GM23248 (cell line): Measurements from ENCODE around the gene TRIM28. TPM values are rescaled to one million over a fixed set of nuclear protein-coding genes. Genes with fewer than 3 reads are reported as not detected.

Experiments
- DNase-seq: peaks from one replicate; pipeline ENCODE4 v3.0.0-alpha.2; 2015
- H2AFZ ChIP-seq: fragments of 200-600 bp; sonication (generic); 2 replicates; pipeline ENCODE4 v1.6.1; 2016; ENCODE audit warnings: antibody characterized with exemption
- H3F3A ChIP-seq: fragments of 200-600 bp; sonication (generic); 2 replicates; pipeline ENCODE4 v1.6.1; 2016; ENCODE audit warnings: mild to moderate bottlenecking, antibody characterized with exemption, mixed run types; ENCODE audit not compliant: insufficient read depth
- H3K27ac ChIP-seq: fragments of 200-600 bp; sonication (generic); 2 replicates; pipeline ENCODE4 v1.5.1; 2016; ENCODE audit warnings: mild to moderate bottlenecking
- H3K27me3 ChIP-seq: fragments of 200-600 bp; sonication (generic); replicated peaks from 2 replicates; pipeline ENCODE4 v1.6.1; 2016; ENCODE audit warnings: mild to moderate bottlenecking; ENCODE audit not compliant: insufficient read depth
- H3K36me3 ChIP-seq: fragments of 200-600 bp; sonication (generic); 2 replicates; pipeline ENCODE4 v1.6.1; 2016; ENCODE audit warnings: low read depth, mild to moderate bottlenecking
- H3K4me1 ChIP-seq: fragments of 200-600 bp; sonication (generic); 2 replicates; pipeline ENCODE4 v1.6.1; 2016; ENCODE audit warnings: mild to moderate bottlenecking; ENCODE audit not compliant: insufficient read depth
- H3K4me2 ChIP-seq: fragments of 200-600 bp; sonication (generic); one replicate; pipeline ENCODE4 v1.6.1; 2016; ENCODE audit warnings: mild to moderate bottlenecking; ENCODE audit not compliant: unreplicated experiment
- H3K4me3 ChIP-seq: fragments of 200-600 bp; sonication (generic); 2 replicates; pipeline ENCODE4 v1.5.1; 2016; ENCODE audit warnings: mild to moderate bottlenecking
- H3K79me2 ChIP-seq: fragments of 200-600 bp; sonication (generic); 2 replicates; pipeline ENCODE4 v1.6.1; 2016; ENCODE audit warnings: mild to moderate bottlenecking; ENCODE audit not compliant: insufficient read depth
- H3K9ac ChIP-seq: fragments of 200-600 bp; sonication (generic); 2 replicates; pipeline ENCODE4 v1.6.1; 2016; ENCODE audit warnings: mild to moderate bottlenecking
- H3K9me2 ChIP-seq: fragments of 200-600 bp; sonication (generic); 2 replicates; pipeline ENCODE4 v1.6.1; 2016; ENCODE audit warnings: mixed run types, mild to moderate bottlenecking, moderate library complexity; ENCODE audit not compliant: insufficient read depth
- H3K9me3 ChIP-seq: fragments of 200-600 bp; sonication (generic); one replicate; pipeline ENCODE4 v1.6.1; 2017; ENCODE audit warnings: low read depth
- H4K20me1 ChIP-seq: fragments of 200-600 bp; sonication (generic); 2 replicates; pipeline ENCODE4 v1.6.0; 2016; ENCODE audit not compliant: insufficient read depth
- EZH2 ChIP-seq: fragments of 200-600 bp; sonication (generic); IDR thresholded peaks from 2 replicates; pipeline ENCODE4 v1.6.1; 2018; ENCODE audit warnings: antibody characterized with exemption, mild to moderate bottlenecking; ENCODE audit not compliant: insufficient read depth, poor library complexity, severe bottlenecking
- EZH2phosphoT487 ChIP-seq: fragments of 200-600 bp; sonication (generic); IDR thresholded peaks from 2 replicates; pipeline ENCODE4 v1.6.1; 2018; ENCODE audit warnings: antibody characterized with exemption, moderate library complexity, mild to moderate bottlenecking, low read depth; ENCODE audit not compliant: insufficient read depth
- WGBS, 2 experiments: methylation state at CpG; one replicate each; pipeline ENCODE4 v1.1.6; 2015 to 2017; ENCODE audit warnings: low lambda C conversion rate in 2 of 2, low coverage in 1 of 2; ENCODE audit errors: missing lambda C conversion rate in 2 of 2; 5-methylcytosine and 5-hydroxymethylcytosine counted together
- in situ Hi-C: fragments of 300-500 bp; cut with MboI; formaldehyde crosslinking; loops from 2 replicates; pipeline ENCODE4 v1.15.0; 2020
- polyA plus RNA-seq: library from polyadenylated mRNA; unstranded; fragments of >200 nt; fragmentation: Nextera tagmentation; extraction: Ambion mirVana; gene quantifications from 2 replicates; pipeline ENCODE4 v1.2.1, GENCODE V29; 2016
- total RNA-seq: library from RNA; depleted of rRNA; stranded (reverse); fragments of >200 nt; shearing (Covaris generic); gene quantifications from 2 replicates; pipeline ENCODE4 v1.2.3, GENCODE V29; 2014

TRIM28 gene
- total and polyA plus RNA-seq, 2 experiments from 2014 or later: 61.5 to 319 TPM

GRCh38 chr19:58579473-58580142 is 35.7 kb downstream of the TRIM28 start:
- Histone ChIP-seq H2AFZ (no peak overlapping the region), H3F3A (peaks cover 10% of the 10 kb centered on the region; the same call in 1 of the 2 replicates), H3K4me2 (no peak overlapping the region), H3K36me3 (peaks cover 3% of the 10 kb centered on the region; the same call in 1 of the 2 replicates), H3K27ac (no peak overlapping the region), H3K4me1 (peaks cover 12% of the 10 kb centered on the region; the same call in 1 of the 2 replicates), H3K79me2 (peaks cover 69% of the 10 kb centered on the region), H4K20me1 (no peaks in the 10 kb centered on the region), H3K4me3 (no peak overlapping the region), H3K9me3 (no peaks in the 10 kb centered on the region), H3K9ac (no peak overlapping the region), H3K9me2 (no peaks in the 10 kb centered on the region), H3K27me3 (no peaks in the 10 kb centered on the region)
- in situ Hi-C loops: no loop called here
- TF ChIP-seq EZH2phosphoT487: no peak
- no peak for TF ChIP-seq EZH2
- DNase-seq: no peak
- WGBS, 2 experiments: 81 to 90% methylated on average over 8 of the region's 8 CpGs

GRCh38 chr19:58581227-58582141 is 37.6 kb downstream of the TRIM28 start:
- no peaks in the 10 kb centered on the region for H3K27me3 ChIP-seq
- H3K4me2 ChIP-seq: no peak overlapping the region
- H3K9ac ChIP-seq: 0 out of 2 replicates have a peak overlapping the region, but pooled peaks have one; percentile 1
- 65 to 78% methylated on average over 50 to 58 of the region's 62 CpGs for WGBS, 2 experiments
- no peak overlapping the region for H3K4me3 ChIP-seq
- H3K9me2 ChIP-seq: no peaks in the 10 kb centered on the region
- H3K4me1 ChIP-seq: peaks cover 15% of the 10 kb centered on the region
- in situ Hi-C loops: no loop called here
- H3K9me3 ChIP-seq: no peaks in the 10 kb centered on the region
- H4K20me1 ChIP-seq: no peaks in the 10 kb centered on the region
- H3K27ac ChIP-seq: peak overlapping the region; percentile 63
- H2AFZ ChIP-seq: no peak overlapping the region
- peaks cover 17% of the 10 kb centered on the region; the same call in 1 of the 2 replicates for H3F3A ChIP-seq
- H3K79me2 ChIP-seq: peaks cover 67% of the 10 kb centered on the region
- TF ChIP-seq EZH2phosphoT487 (no peak), EZH2 (no peak)
- peak; percentile 96 for DNase-seq
- H3K36me3 ChIP-seq: peaks cover 3% of the 10 kb centered on the region; the same call in 1 of the 2 replicates

- TF ChIP-seq EZH2phosphoT487 (no peak), EZH2 (no peak)
- H3K27ac ChIP-seq: no peak overlapping the region
- peaks cover 52% of the 10 kb centered on the region for H3K79me2 ChIP-seq
- no peaks in the 10 kb centered on the region for H3K9me2 ChIP-seq
- H3K4me2 ChIP-seq: no peak overlapping the region
- H4K20me1 ChIP-seq: no peaks in the 10 kb centered on the region
- H3K36me3 ChIP-seq: peaks cover 3% of the 10 kb centered on the region; the same call in 1 of the 2 replicates
- in situ Hi-C loops: no loop called here
- H3K9ac ChIP-seq: no peak overlapping the region
- WGBS, 2 experiments: 83 to 85% methylated on average over 6 of the region's 6 CpGs
- no peaks in the 10 kb centered on the region for H3K27me3 ChIP-seq
- peaks cover 17% of the 10 kb centered on the region; the same call in 1 of the 2 replicates for H3F3A ChIP-seq
- no peak overlapping the region for H2AFZ ChIP-seq
- no peak for DNase-seq
- H3K9me3 ChIP-seq: no peaks in the 10 kb centered on the region
- H3K4me1 ChIP-seq: peaks cover 22% of the 10 kb centered on the region
- no peak overlapping the region for H3K4me3 ChIP-seq
Measured at GRCh38 chr19:58582985-58583384, 39.1 kb downstream of the TRIM28 start.
